Fibroblast of lung (primary cell): ENCODE data around the gene CYP26B1. TPM values are rescaled to one million over a fixed set of nuclear protein-coding genes. Genes with fewer than 3 reads are reported as not detected.

Experiments used
- DNase-seq, 2 donors: peaks; one replicate each; pipeline versions ENCODE4 v3.0.0 to v3.0.0-alpha.2; 2010; ENCODE audit warnings: low read depth in 2 of 2
- H2AFZ ChIP-seq: 2 replicates; pipeline ENCODE4 v1.5.1; 2012; ENCODE audit warnings: low read length, control low read depth, inconsistent platforms
- H3K27ac ChIP-seq: 2 replicates; pipeline ENCODE4 v1.5.1; 2011; ENCODE audit warnings: low read length, control low read depth; ENCODE audit not compliant: insufficient read depth
- H3K27me3 ChIP-seq: 2 replicates; pipeline ENCODE4 v1.5.1; 2011; ENCODE audit warnings: mild to moderate bottlenecking, low read length; ENCODE audit not compliant: control insufficient read depth, insufficient read depth
- H3K36me3 ChIP-seq: 2 replicates; pipeline ENCODE4 v1.5.1; 2011; ENCODE audit warnings: low read length; ENCODE audit not compliant: control insufficient read depth, insufficient read depth
- H3K4me1 ChIP-seq: 2 replicates; pipeline ENCODE4 v1.5.1; 2011; ENCODE audit warnings: low read length; ENCODE audit not compliant: control insufficient read depth, insufficient read depth; ENCODE audit errors: extremely low read depth
- H3K4me2 ChIP-seq: 2 replicates; pipeline ENCODE4 v1.5.1; 2011; ENCODE audit warnings: low read length, control low read depth; ENCODE audit not compliant: insufficient read depth; ENCODE audit errors: extremely low read depth
- H3K4me3 ChIP-seq, 4 experiments: fragments of 200-600 bp in 1 of 4; sonication (generic) in 1 of 4; replicated peaks in 1 of 4; 2 replicates each; pipeline ENCODE4 v1.5.1; 2011 to 2016; ENCODE audit warnings: low read length in 4 of 4, low read depth in 3 of 4, mild to moderate bottlenecking in 3 of 4, control low read depth in 2 of 4, inconsistent platforms in 1 of 4, mixed read lengths in 1 of 4; ENCODE audit not compliant: insufficient read depth in 1 of 4; ENCODE audit errors: control extremely low read depth in 1 of 4
- H3K79me2 ChIP-seq: 2 replicates; pipeline ENCODE4 v1.5.1; 2012; ENCODE audit warnings: mild to moderate bottlenecking, low read length, inconsistent platforms; ENCODE audit not compliant: control insufficient read depth, insufficient read depth
- H3K9ac ChIP-seq: 2 replicates; pipeline ENCODE4 v1.5.1; 2011; ENCODE audit warnings: mild to moderate bottlenecking, low read length, control low read depth; ENCODE audit not compliant: insufficient read depth
- H3K9me3 ChIP-seq: 2 replicates; pipeline ENCODE4 v1.5.1; 2012; ENCODE audit warnings: low read depth, low read length; ENCODE audit not compliant: control insufficient read depth, insufficient read depth
- H4K20me1 ChIP-seq: 2 replicates; pipeline ENCODE4 v1.5.1; 2011; ENCODE audit warnings: low read length; ENCODE audit not compliant: control insufficient read depth, insufficient read depth; ENCODE audit errors: extremely low read depth
- EZH2 ChIP-seq: IDR thresholded peaks from 2 replicates; pipeline ENCODE4 v1.5.1; 2012; ENCODE audit warnings: low read length, control low read depth, mild to moderate bottlenecking; ENCODE audit errors: missing control alignments
- polyA plus RNA-seq, 2 donors: library from polyadenylated mRNA; depleted of rRNA in 1 of 2; stranded (reverse) in 1 of 2; unstranded in 1 of 2; fragments of >200 nt; gene quantifications; 2 replicates each; pipeline ENCODE4 v1.2.1, GENCODE V29; 2011 to 2012; ENCODE audit warnings: missing spikeins in 1 of 2
- total RNA-seq: library from RNA; depleted of rRNA; stranded (reverse); fragments of >200 nt; gene quantifications from 2 replicates; pipeline ENCODE4 v1.2.1, GENCODE V29; 2014
- TF ChIP-seq, protein P1 (sequence below), 2 donors: IDR thresholded peaks in 1 of 2; conservative IDR thresholded peaks in 1 of 2; 1 replicate in 1 of 2; 2 replicates in 1 of 2; pipeline ENCODE4 v1.5.1; 2011 to 2012; ENCODE audit warnings: low read length in 2 of 2, control low read depth in 1 of 2, inconsistent platforms in 1 of 2, low read depth in 1 of 2, mild to moderate bottlenecking in 1 of 2

Gene CYP26B1
- total and polyA plus RNA-seq, 2 donors (not counting 1 experiment from before 2014, with no cell fraction given), result 0.09 to 0.17 TPM

DNA sequence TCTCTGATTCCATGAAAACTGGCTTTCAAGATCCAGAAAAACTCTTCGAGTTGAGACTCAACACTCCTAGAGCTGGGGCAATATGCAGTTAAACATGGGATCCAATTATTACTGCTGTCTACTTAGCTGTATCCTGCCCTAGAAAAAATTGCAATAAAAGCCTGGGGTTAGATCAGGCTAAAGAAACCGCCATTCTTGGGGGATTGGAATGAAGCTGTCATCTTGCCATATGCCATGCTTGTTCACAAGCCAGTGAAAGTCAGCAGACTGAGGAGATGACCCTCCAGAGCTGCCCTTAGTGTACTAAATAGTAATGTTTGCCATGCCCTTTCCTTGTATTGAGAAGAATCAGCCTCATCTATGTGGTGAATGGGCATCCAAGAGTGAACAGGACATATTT is 30.9 kb upstream of the CYP26B1 start:
- H3K27me3 ChIP-seq, result no peaks in the 10 kb centered on the region
- H4K20me1 ChIP-seq, result no peaks in the 10 kb centered on the region
- no peak overlapping the region for H3K27ac ChIP-seq
- no peaks in the 10 kb centered on the region for H3K79me2 ChIP-seq
- H2AFZ ChIP-seq, result no peak overlapping the region
- no peak overlapping the region for H3K9ac ChIP-seq
- TF ChIP-seq, protein P1, sequence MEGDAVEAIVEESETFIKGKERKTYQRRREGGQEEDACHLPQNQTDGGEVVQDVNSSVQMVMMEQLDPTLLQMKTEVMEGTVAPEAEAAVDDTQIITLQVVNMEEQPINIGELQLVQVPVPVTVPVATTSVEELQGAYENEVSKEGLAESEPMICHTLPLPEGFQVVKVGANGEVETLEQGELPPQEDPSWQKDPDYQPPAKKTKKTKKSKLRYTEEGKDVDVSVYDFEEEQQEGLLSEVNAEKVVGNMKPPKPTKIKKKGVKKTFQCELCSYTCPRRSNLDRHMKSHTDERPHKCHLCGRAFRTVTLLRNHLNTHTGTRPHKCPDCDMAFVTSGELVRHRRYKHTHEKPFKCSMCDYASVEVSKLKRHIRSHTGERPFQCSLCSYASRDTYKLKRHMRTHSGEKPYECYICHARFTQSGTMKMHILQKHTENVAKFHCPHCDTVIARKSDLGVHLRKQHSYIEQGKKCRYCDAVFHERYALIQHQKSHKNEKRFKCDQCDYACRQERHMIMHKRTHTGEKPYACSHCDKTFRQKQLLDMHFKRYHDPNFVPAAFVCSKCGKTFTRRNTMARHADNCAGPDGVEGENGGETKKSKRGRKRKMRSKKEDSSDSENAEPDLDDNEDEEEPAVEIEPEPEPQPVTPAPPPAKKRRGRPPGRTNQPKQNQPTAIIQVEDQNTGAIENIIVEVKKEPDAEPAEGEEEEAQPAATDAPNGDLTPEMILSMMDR (conservative IDR thresholded peaks at IDR 0.05 in 1 of 2, IDR thresholded peaks at IDR 0.05 in 1 of 2; ENCODE audit: low read depth in 1 of 2, low read length in 2 of 2), result no peak
- TF ChIP-seq EZH2, result no peak
- no peak overlapping the region for H3K4me2 ChIP-seq
- H3K9me3 ChIP-seq, result no peaks in the 10 kb centered on the region
- no peaks in the 10 kb centered on the region for H3K4me1 ChIP-seq
- H3K4me3 ChIP-seq, result no peak overlapping the region
- peaks cover 1% of the 10 kb centered on the region for H3K36me3 ChIP-seq
- no peak for DNase-seq

DNA sequence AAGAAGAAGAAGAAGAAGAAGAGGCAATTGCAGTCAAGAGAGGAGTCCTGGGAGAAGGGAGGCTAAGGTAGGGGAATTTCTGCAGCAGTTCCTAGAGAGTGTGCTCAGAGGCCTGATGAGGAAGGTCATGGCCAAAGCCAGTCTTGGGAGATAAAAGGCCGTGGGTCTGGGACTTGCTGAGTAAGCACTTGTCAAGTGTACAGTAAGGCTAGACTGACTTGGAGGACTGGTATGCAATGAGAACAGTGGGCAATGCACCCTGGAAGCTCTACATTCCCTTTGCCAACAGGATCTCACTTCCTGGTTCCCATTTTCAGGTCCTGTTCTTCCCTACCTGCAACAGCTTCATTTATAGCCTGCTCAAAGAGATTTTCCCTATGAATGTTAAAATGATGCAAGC is 28.6 kb upstream of the CYP26B1 start:
- Histone ChIP-seq H3K27ac (no peak overlapping the region), H3K9me3 (no peaks in the 10 kb centered on the region), H3K4me3 (no peak overlapping the region), H4K20me1 (no peaks in the 10 kb centered on the region), H3K4me2 (no peak overlapping the region), H2AFZ (no peak overlapping the region), H3K36me3 (peaks cover 1% of the 10 kb centered on the region), H3K9ac (no peak overlapping the region), H3K79me2 (no peaks in the 10 kb centered on the region), H3K27me3 (no peaks in the 10 kb centered on the region), H3K4me1 (no peaks in the 10 kb centered on the region)
- TF ChIP-seq, protein P1 (conservative IDR thresholded peaks at IDR 0.05 in 1 of 2, IDR thresholded peaks at IDR 0.05 in 1 of 2; ENCODE audit: low read depth in 1 of 2, low read length in 2 of 2), result no peak
- TF ChIP-seq EZH2, result no peak
- no peak for DNase-seq

DNA sequence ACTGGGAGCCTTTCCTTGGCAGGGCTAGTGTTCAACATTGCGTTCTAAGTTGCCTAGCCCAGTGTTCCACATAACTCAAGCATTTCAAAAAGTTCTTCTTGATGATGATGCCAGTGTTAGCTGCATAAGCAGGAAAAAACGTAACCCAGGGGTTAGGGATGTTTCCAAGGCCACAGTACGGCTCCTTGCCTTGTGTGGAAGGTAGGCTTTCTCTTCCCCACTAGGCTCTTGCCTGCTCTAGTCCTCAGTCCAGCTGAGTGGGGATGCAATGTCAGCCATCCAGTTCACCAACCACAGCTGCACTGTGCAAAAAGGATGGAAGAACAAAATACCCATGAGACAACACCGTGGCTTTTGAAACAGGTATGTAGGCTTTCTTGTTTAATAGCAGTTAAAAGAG is 28.0 kb upstream of the CYP26B1 start:
- H3K9me3 ChIP-seq, result no peaks in the 10 kb centered on the region
- H3K79me2 ChIP-seq, result no peaks in the 10 kb centered on the region
- TF ChIP-seq EZH2, result no peak
- TF ChIP-seq, protein P1 (conservative IDR thresholded peaks at IDR 0.05 in 1 of 2, IDR thresholded peaks at IDR 0.05 in 1 of 2; ENCODE audit: low read depth in 1 of 2, low read length in 2 of 2), result no peak
- no peaks in the 10 kb centered on the region for H3K4me1 ChIP-seq
- no peaks in the 10 kb centered on the region for H4K20me1 ChIP-seq
- H3K36me3 ChIP-seq, result peaks cover 1% of the 10 kb centered on the region
- H3K27ac ChIP-seq, result no peak overlapping the region
- no peaks in the 10 kb centered on the region for H3K27me3 ChIP-seq
- DNase-seq, result no peak
- H2AFZ ChIP-seq, result no peak overlapping the region
- no peak overlapping the region for H3K9ac ChIP-seq
- no peak overlapping the region for H3K4me2 ChIP-seq
- H3K4me3 ChIP-seq, result no peak overlapping the region
